Uterus (tissue), 2 donors: ENCODE results near the gene LDHAL6B.

Source experiments
- POLR2A ChIP-seq, 2 donors: fragments of 450-650 bp; IDR thresholded peaks; one replicate each; pipeline ENCODE4 v1.6.1; 2016; ENCODE audit warnings: antibody characterized with exemption in 2 of 2, mild to moderate bottlenecking in 1 of 2, moderate library complexity in 1 of 2
- TF ChIP-seq, protein P1 (sequence below), 4 experiments: fragments of 200-600 bp in 2 of 4; fragments of 450-650 bp in 2 of 4; sonication (generic) in 2 of 4; IDR thresholded peaks; one replicate each; pipeline ENCODE4 v1.5.1; 2016 to 2019; ENCODE audit warnings: antibody characterized with exemption in 4 of 4, mild to moderate bottlenecking in 2 of 4, moderate library complexity in 1 of 4

DNA sequence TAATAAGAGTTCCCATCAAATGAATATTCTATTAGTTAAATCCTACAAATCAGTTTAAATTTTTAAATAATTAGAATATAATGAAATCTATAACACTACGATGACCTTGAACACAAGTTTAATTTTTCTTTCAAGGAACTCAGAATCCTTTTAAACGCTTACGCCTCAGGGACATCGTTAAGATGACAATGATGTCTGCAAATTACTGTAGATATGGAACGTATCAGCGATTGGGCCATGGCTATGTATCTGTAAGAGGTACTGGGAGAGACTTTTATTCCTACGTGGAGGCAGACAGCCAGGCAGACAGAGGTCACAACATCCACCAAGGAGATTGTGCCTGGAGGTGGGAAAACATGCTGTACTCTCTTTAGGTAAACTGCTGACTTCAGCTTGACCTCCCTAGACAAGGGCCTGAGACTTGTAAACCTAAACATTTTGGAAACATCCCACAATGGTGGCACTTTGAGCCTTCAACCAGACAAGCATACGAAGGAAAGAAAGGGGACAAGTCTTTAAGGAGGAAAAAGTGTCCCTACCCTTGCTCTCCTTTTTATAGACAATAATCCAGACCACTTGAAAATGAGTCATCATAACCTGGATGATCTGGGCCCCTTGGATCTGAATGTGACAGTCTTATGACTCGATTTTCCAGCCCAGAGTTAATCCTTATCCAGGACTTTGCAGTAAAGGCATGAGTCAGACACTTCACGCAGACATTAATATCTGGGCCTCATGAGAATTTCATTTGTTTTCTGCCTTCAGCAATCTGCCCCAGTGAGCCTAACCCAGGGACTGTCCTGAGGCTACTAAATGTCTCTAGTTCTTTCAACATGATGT lies 6.8 kb upstream of the LDHAL6B start:
- TF ChIP-seq, protein P1, sequence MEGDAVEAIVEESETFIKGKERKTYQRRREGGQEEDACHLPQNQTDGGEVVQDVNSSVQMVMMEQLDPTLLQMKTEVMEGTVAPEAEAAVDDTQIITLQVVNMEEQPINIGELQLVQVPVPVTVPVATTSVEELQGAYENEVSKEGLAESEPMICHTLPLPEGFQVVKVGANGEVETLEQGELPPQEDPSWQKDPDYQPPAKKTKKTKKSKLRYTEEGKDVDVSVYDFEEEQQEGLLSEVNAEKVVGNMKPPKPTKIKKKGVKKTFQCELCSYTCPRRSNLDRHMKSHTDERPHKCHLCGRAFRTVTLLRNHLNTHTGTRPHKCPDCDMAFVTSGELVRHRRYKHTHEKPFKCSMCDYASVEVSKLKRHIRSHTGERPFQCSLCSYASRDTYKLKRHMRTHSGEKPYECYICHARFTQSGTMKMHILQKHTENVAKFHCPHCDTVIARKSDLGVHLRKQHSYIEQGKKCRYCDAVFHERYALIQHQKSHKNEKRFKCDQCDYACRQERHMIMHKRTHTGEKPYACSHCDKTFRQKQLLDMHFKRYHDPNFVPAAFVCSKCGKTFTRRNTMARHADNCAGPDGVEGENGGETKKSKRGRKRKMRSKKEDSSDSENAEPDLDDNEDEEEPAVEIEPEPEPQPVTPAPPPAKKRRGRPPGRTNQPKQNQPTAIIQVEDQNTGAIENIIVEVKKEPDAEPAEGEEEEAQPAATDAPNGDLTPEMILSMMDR (IDR thresholded peaks at IDR 0.05), result no peak
- no peak for TF ChIP-seq POLR2A (IDR thresholded peaks at IDR 0.05)
